ENCODE data around the gene RBM19.

Gene RBM19

GRCh38 chr12:113988976-113989375, 22.9 kb upstream of the RBM19 start:
- DNase-seq, result no peak

- DNase-seq, result no peak
Observed at GRCh38 chr12:113988064-113988451, 21.9 kb upstream of the RBM19 start.

- DNase-seq, result no peak
Observed at GRCh38 chr12:113987261-113988063, 21.3 kb upstream of the RBM19 start.

GRCh38 chr12:113984464-113984863, 18.3 kb upstream of the RBM19 start:
- no peak for DNase-seq

- DNase-seq, result no peak
Observed at GRCh38 chr12:113983777-113984448, 17.8 kb upstream of the RBM19 start.

GRCh38 chr12:113983265-113983664, 17.1 kb upstream of the RBM19 start:
- DNase-seq, result no peak

- DNase-seq, result no peak
Observed at GRCh38 chr12:113981876-113982275, 15.8 kb upstream of the RBM19 start.

- no peak for DNase-seq
Observed at GRCh38 chr12:113980537-113981337, 14.6 kb upstream of the RBM19 start.

GRCh38 chr12:113980054-113980453, 13.9 kb upstream of the RBM19 start:
- DNase-seq, result no peak

- no peak for DNase-seq
Observed at GRCh38 chr12:113978080-113978479, 12.0 kb upstream of the RBM19 start.

- DNase-seq, result no peak
Observed at GRCh38 chr12:113974006-113974405, 7.9 kb upstream of the RBM19 start.

GRCh38 chr12:113973109-113973904, 7.2 kb upstream of the RBM19 start:
- no peak for DNase-seq

GRCh38 chr12:113971392-113971791, 5.3 kb upstream of the RBM19 start:
- DNase-seq, result no peak

- DNase-seq, result no peak
Observed at GRCh38 chr12:113970211-113970610, 4.1 kb upstream of the RBM19 start.

GRCh38 chr12:113967368-113967767, 1.2 kb upstream of the RBM19 start:
- DNase-seq, result no peak

GRCh38 chr12:113962733-113963132, 3.4 kb downstream of the RBM19 start:
- DNase-seq, result no peak

- DNase-seq, result no peak
Observed at GRCh38 chr12:113961921-113962710, 4.0 kb downstream of the RBM19 start.

GRCh38 chr12:113960030-113960429, 6.1 kb downstream of the RBM19 start:
- no peak for DNase-seq

- no peak for DNase-seq
Observed at GRCh38 chr12:113959096-113959495, 7.0 kb downstream of the RBM19 start.

- no peak for DNase-seq
Observed at GRCh38 chr12:113958108-113958507, 8.0 kb downstream of the RBM19 start.

GRCh38 chr12:113957627-113958026, 8.5 kb downstream of the RBM19 start:
- DNase-seq, result no peak
